ENCODE data around the gene WDR27.
"Not testable (repeated sequence)": the region's sequence is repeated elsewhere in the genome, so short reads cannot be mapped to it uniquely, and the experiment has no call there.

Gene WDR27

GRCh38 chr6:169620171-169621130 is 81.4 kb downstream of the WDR27 start:
- H3K9me3 ChIP-seq (ENCODE audit: low read length), result no peaks in the 10 kb centered on the region
- no peak overlapping the region for H3K9ac ChIP-seq (ENCODE audit: low read length)
- no peak overlapping the region for H3K4me3 ChIP-seq (ENCODE audit: low read depth in 1 of 2, low read length in 2 of 2)
- peaks cover 16% of the 10 kb centered on the region for H3K36me3 ChIP-seq (ENCODE audit: insufficient read depth, low read length)
- H3K4me1 ChIP-seq (ENCODE audit: insufficient read depth, low read length), result no peaks in the 10 kb centered on the region
- no peaks in the 10 kb centered on the region for H3K27me3 ChIP-seq (ENCODE audit: control insufficient read depth in 1 of 2, insufficient read depth in 2 of 2, low read length in 2 of 2)
- no peak overlapping the region for H3K27ac ChIP-seq (ENCODE audit: low read depth, low read length)

- H3K9me3 ChIP-seq (ENCODE audit: low read length), result no peaks in the 10 kb centered on the region
- no peak overlapping the region for H3K4me3 ChIP-seq (ENCODE audit: low read depth in 1 of 2, low read length in 2 of 2)
- H3K4me1 ChIP-seq (ENCODE audit: insufficient read depth, low read length), result no peaks in the 10 kb centered on the region
- no peaks in the 10 kb centered on the region for H3K27me3 ChIP-seq (ENCODE audit: control insufficient read depth in 1 of 2, insufficient read depth in 2 of 2, low read length in 2 of 2)
- H3K36me3 ChIP-seq (ENCODE audit: insufficient read depth, low read length), result peaks cover 8% of the 10 kb centered on the region
- H3K9ac ChIP-seq (ENCODE audit: low read length), result no peak overlapping the region
- H3K27ac ChIP-seq (ENCODE audit: low read depth, low read length), result no peak overlapping the region
Measured at GRCh38 chr6:169619650-169620049, 82.2 kb downstream of the WDR27 start.

- Histone ChIP-seq H3K9ac (ENCODE audit: low read length) (no peak overlapping the region), H3K4me1 (ENCODE audit: insufficient read depth, low read length) (no peaks in the 10 kb centered on the region), H3K9me3 (ENCODE audit: low read length) (no peaks in the 10 kb centered on the region), H3K27me3 (ENCODE audit: control insufficient read depth in 1 of 2, insufficient read depth in 2 of 2, low read length in 2 of 2) (no peaks in the 10 kb centered on the region), H3K27ac (ENCODE audit: low read depth, low read length) (no peak overlapping the region), H3K36me3 (ENCODE audit: insufficient read depth, low read length) (peaks cover 3% of the 10 kb centered on the region), H3K4me3 (ENCODE audit: low read depth in 1 of 2, low read length in 2 of 2) (no peak overlapping the region)
Measured at GRCh38 chr6:169618526-169619490, 83.0 kb downstream of the WDR27 start.

GRCh38 chr6:169617562-169617961 is 84.3 kb downstream of the WDR27 start:
- H3K4me1 ChIP-seq (ENCODE audit: insufficient read depth, low read length), result no peaks in the 10 kb centered on the region

GRCh38 chr6:169608609-169609008 is 93.2 kb downstream of the WDR27 start:
- H3K4me1 ChIP-seq (ENCODE audit: insufficient read depth, low read length); H3K36me3 ChIP-seq (ENCODE audit: insufficient read depth, low read length); H3K4me3 ChIP-seq (ENCODE audit: low read depth in 1 of 2, low read length in 2 of 2); H3K9ac ChIP-seq (ENCODE audit: low read length); H3K27me3 ChIP-seq (ENCODE audit: control insufficient read depth in 1 of 2, insufficient read depth in 2 of 2, low read length in 2 of 2); H3K27ac ChIP-seq (ENCODE audit: low read depth, low read length); H3K9me3 ChIP-seq (ENCODE audit: low read length): not testable (repeated sequence)

More at GRCh38 chr6:169617562-169617961, 84.3 kb downstream of the WDR27 start:
- H3K27me3 ChIP-seq (ENCODE audit: control insufficient read depth in 1 of 2, insufficient read depth in 2 of 2, low read length in 2 of 2), result no peaks in the 10 kb centered on the region
- H3K36me3 ChIP-seq (ENCODE audit: insufficient read depth, low read length), result no peaks in the 10 kb centered on the region
- no peak overlapping the region for H3K9ac ChIP-seq (ENCODE audit: low read length)
- H3K4me3 ChIP-seq (ENCODE audit: low read depth in 1 of 2, low read length in 2 of 2), result no peak overlapping the region
- H3K27ac ChIP-seq (ENCODE audit: low read depth, low read length), result no peak overlapping the region
- no peaks in the 10 kb centered on the region for H3K9me3 ChIP-seq (ENCODE audit: low read length)

- H3K36me3 ChIP-seq (ENCODE audit: insufficient read depth, low read length), result no peaks in the 10 kb centered on the region
- H3K27me3 ChIP-seq (ENCODE audit: control insufficient read depth in 1 of 2, insufficient read depth in 2 of 2, low read length in 2 of 2), result no peaks in the 10 kb centered on the region
- H3K27ac ChIP-seq (ENCODE audit: low read depth, low read length), result no peak overlapping the region
- no peak overlapping the region for H3K9ac ChIP-seq (ENCODE audit: low read length)
- H3K9me3 ChIP-seq (ENCODE audit: low read length), result no peaks in the 10 kb centered on the region
- no peaks in the 10 kb centered on the region for H3K4me1 ChIP-seq (ENCODE audit: insufficient read depth, low read length)
- H3K4me3 ChIP-seq (ENCODE audit: low read depth in 1 of 2, low read length in 2 of 2), result no peak overlapping the region
Measured at GRCh38 chr6:169604076-169604475, 97.8 kb downstream of the WDR27 start.

- H3K27me3 ChIP-seq (ENCODE audit: control insufficient read depth in 1 of 2, insufficient read depth in 2 of 2, low read length in 2 of 2); H3K27ac ChIP-seq (ENCODE audit: low read depth, low read length): not testable (repeated sequence)
Measured at GRCh38 chr6:169601129-169601528, 100.7 kb downstream of the WDR27 start.

GRCh38 chr6:169592558-169592957 is 109.3 kb downstream of the WDR27 start:
- no peak overlapping the region for H3K9ac ChIP-seq (ENCODE audit: low read length)
- peaks cover 21% of the 10 kb centered on the region for H3K4me1 ChIP-seq (ENCODE audit: insufficient read depth, low read length)
- H3K27me3 ChIP-seq (ENCODE audit: control insufficient read depth in 1 of 2, insufficient read depth in 2 of 2, low read length in 2 of 2), result no peaks in the 10 kb centered on the region
- no peak overlapping the region for H3K27ac ChIP-seq (ENCODE audit: low read depth, low read length)
- no peaks in the 10 kb centered on the region for H3K9me3 ChIP-seq (ENCODE audit: low read length)
- H3K36me3 ChIP-seq (ENCODE audit: insufficient read depth, low read length), result no peaks in the 10 kb centered on the region
- H3K4me3 ChIP-seq (ENCODE audit: low read depth in 1 of 2, low read length in 2 of 2), result no peak overlapping the region

More at GRCh38 chr6:169601129-169601528, 100.7 kb downstream of the WDR27 start:
- not testable (repeated sequence) for H3K4me1 ChIP-seq (ENCODE audit: insufficient read depth, low read length); H3K9ac ChIP-seq (ENCODE audit: low read length); H3K9me3 ChIP-seq (ENCODE audit: low read length); H3K36me3 ChIP-seq (ENCODE audit: insufficient read depth, low read length); H3K4me3 ChIP-seq (ENCODE audit: low read depth in 1 of 2, low read length in 2 of 2)

GRCh38 chr6:169591616-169592015 is 110.2 kb downstream of the WDR27 start:
- H3K27ac ChIP-seq (ENCODE audit: low read depth, low read length), result no peak overlapping the region
- no peak overlapping the region for H3K4me3 ChIP-seq (ENCODE audit: low read depth in 1 of 2, low read length in 2 of 2)
- H3K27me3 ChIP-seq (ENCODE audit: control insufficient read depth in 1 of 2, insufficient read depth in 2 of 2, low read length in 2 of 2), result no peaks in the 10 kb centered on the region
- no peaks in the 10 kb centered on the region for H3K9me3 ChIP-seq (ENCODE audit: low read length)
- H3K36me3 ChIP-seq (ENCODE audit: insufficient read depth, low read length), result no peaks in the 10 kb centered on the region
- H3K4me1 ChIP-seq (ENCODE audit: insufficient read depth, low read length), result peaks cover 21% of the 10 kb centered on the region
- no peak overlapping the region for H3K9ac ChIP-seq (ENCODE audit: low read length)

GRCh38 chr6:169590376-169590939 is 111.4 kb downstream of the WDR27 start:
- H3K9ac ChIP-seq (ENCODE audit: low read length), result no peak overlapping the region
- no peak overlapping the region for H3K27ac ChIP-seq (ENCODE audit: low read depth, low read length)

GRCh38 chr6:169589699-169590257 is 112.1 kb downstream of the WDR27 start:
- Histone ChIP-seq H3K9me3 (ENCODE audit: low read length) (no peaks in the 10 kb centered on the region), H3K4me3 (ENCODE audit: low read depth in 1 of 2, low read length in 2 of 2) (no peak overlapping the region), H3K4me1 (ENCODE audit: insufficient read depth, low read length) (peaks cover 21% of the 10 kb centered on the region), H3K9ac (ENCODE audit: low read length) (no peak overlapping the region), H3K27me3 (ENCODE audit: control insufficient read depth in 1 of 2, insufficient read depth in 2 of 2, low read length in 2 of 2) (no peaks in the 10 kb centered on the region), H3K27ac (ENCODE audit: low read depth, low read length) (no peak overlapping the region), H3K36me3 (ENCODE audit: insufficient read depth, low read length) (no peaks in the 10 kb centered on the region)

More at GRCh38 chr6:169590376-169590939, 111.4 kb downstream of the WDR27 start:
- no peaks in the 10 kb centered on the region for H3K27me3 ChIP-seq (ENCODE audit: control insufficient read depth in 1 of 2, insufficient read depth in 2 of 2, low read length in 2 of 2)
- no peaks in the 10 kb centered on the region for H3K36me3 ChIP-seq (ENCODE audit: insufficient read depth, low read length)
- H3K4me1 ChIP-seq (ENCODE audit: insufficient read depth, low read length), result peaks cover 21% of the 10 kb centered on the region
- no peaks in the 10 kb centered on the region for H3K9me3 ChIP-seq (ENCODE audit: low read length)
- no peak overlapping the region for H3K4me3 ChIP-seq (ENCODE audit: low read depth in 1 of 2, low read length in 2 of 2)
